HEK293 (cell line): ENCODE data around the gene ZNF10.
A peak's percentile ranks its signal among the peaks of the same experiment; 100 is the strongest.

Experiments
- CTCF ChIA-PET: fragments of 350-600 bp; formaldehyde crosslinking; extraction: SDS; loops from one replicate; lab custom pipeline; 2021; ENCODE audit warnings: antibody characterized with exemption; lab: Yijun Ruan, JAX
- POLR2A ChIA-PET: fragments of 300-600 bp; formaldehyde crosslinking; extraction: SDS; loops from one replicate; lab custom pipeline; 2020; ENCODE audit warnings: antibody characterized with exemption, inconsistent platforms; lab: Yijun Ruan, JAX
- H3K27ac ChIP-seq: fragments of 200-500 bp; sonication (Bioruptor generic); 2 replicates; pipeline ENCODE4 v1.5.1; 2014; ENCODE audit warnings: low read depth, low read length, control low read depth, inconsistent platforms; ENCODE audit errors: extremely low read depth
- H3K36me3 ChIP-seq, 2 experiments: fragments of 200-500 bp in 1 of 2; sonication (Bioruptor generic) in 1 of 2; 1 replicate in 1 of 2; 2 replicates in 1 of 2; pipeline ENCODE4 v1.5.1; 2014 to 2017; ENCODE audit warnings: inconsistent platforms in 2 of 2, low read length in 2 of 2; ENCODE audit not compliant: control insufficient read depth in 2 of 2, insufficient read depth in 1 of 2
- H3K4me1 ChIP-seq: fragments of 200-500 bp; sonication (Bioruptor generic); 2 replicates; pipeline ENCODE4 v1.5.1; 2014; ENCODE audit warnings: mild to moderate bottlenecking, low read length, inconsistent platforms; ENCODE audit not compliant: control insufficient read depth, insufficient read depth
- H3K4me3 ChIP-seq: 2 replicates; pipeline ENCODE4 v1.5.1; 2011; ENCODE audit warnings: low read depth, mild to moderate bottlenecking, control low read depth, low read length, moderate library complexity
- H3K9me3 ChIP-seq: fragments of 200-500 bp; sonication (Bioruptor generic); 2 replicates; pipeline ENCODE4 v1.5.1; 2014; ENCODE audit warnings: low read depth, low read length, inconsistent platforms; ENCODE audit not compliant: control insufficient read depth, insufficient read depth
- ATF2 ChIP-seq: fragments of 450-650 bp; formaldehyde crosslinking; IDR thresholded peaks from 2 replicates; pipeline ENCODE4 v1.5.1; 2016; ENCODE audit warnings: missing biosample characterization, missing genetic modification characterization, low read depth
- GLI4 ChIP-seq: fragments of 450-650 bp; formaldehyde crosslinking; IDR thresholded peaks from 2 replicates; pipeline ENCODE4 v1.5.1; 2016; ENCODE audit warnings: missing biosample characterization, missing genetic modification characterization
- GLIS1 ChIP-seq: fragments of 450-650 bp; formaldehyde crosslinking; IDR thresholded peaks from 2 replicates; pipeline ENCODE4 v1.5.1; 2016; ENCODE audit warnings: missing biosample characterization, missing genetic modification characterization
- MYNN ChIP-seq: fragments of 450-650 bp; formaldehyde crosslinking; IDR thresholded peaks from 2 replicates; pipeline ENCODE4 v1.5.1; 2016; ENCODE audit warnings: missing biosample characterization, missing genetic modification characterization, borderline replicate concordance
- OSR2 ChIP-seq: fragments of 450-650 bp; formaldehyde crosslinking; IDR thresholded peaks from 2 replicates; pipeline ENCODE4 v1.5.1; 2016; ENCODE audit warnings: missing biosample characterization, missing genetic modification characterization
- SCRT1 ChIP-seq: fragments of 450-650 bp; formaldehyde crosslinking; IDR thresholded peaks from 2 replicates; pipeline ENCODE4 v1.5.1; 2016; ENCODE audit warnings: missing biosample characterization, missing genetic modification characterization, borderline replicate concordance
- SCRT2 ChIP-seq: fragments of 450-650 bp; formaldehyde crosslinking; IDR thresholded peaks from 2 replicates; pipeline ENCODE4 v1.5.1; 2016; ENCODE audit warnings: missing biosample characterization, missing genetic modification characterization
- SP2 ChIP-seq: fragments of 450-650 bp; formaldehyde crosslinking; IDR thresholded peaks from 2 replicates; pipeline ENCODE4 v1.5.1; 2016; ENCODE audit warnings: missing biosample characterization, missing genetic modification characterization
- ZBTB11 ChIP-seq: fragments of 450-650 bp; formaldehyde crosslinking; conservative IDR thresholded peaks from 2 replicates; pipeline ENCODE4 v1.5.1; 2016; ENCODE audit warnings: low read depth, missing biosample characterization, missing genetic modification characterization
- ZNF155 ChIP-seq: fragments of 450-650 bp; formaldehyde crosslinking; IDR thresholded peaks from 2 replicates; pipeline ENCODE4 v1.5.1; 2016; ENCODE audit warnings: missing biosample characterization, missing genetic modification characterization
- ZNF175 ChIP-seq: fragments of 450-650 bp; formaldehyde crosslinking; IDR thresholded peaks from 2 replicates; pipeline ENCODE4 v1.5.1; 2016; ENCODE audit warnings: missing biosample characterization, missing genetic modification characterization
- ZNF274 ChIP-seq, 2 experiments: fragments of 200-500 bp in 1 of 2; fragments of 450-650 bp in 1 of 2; sonication (Bioruptor generic) in 1 of 2; formaldehyde crosslinking in 1 of 2; IDR thresholded peaks; 2 replicates each; pipeline versions ENCODE4 v1.5.1 to v1.6.1; 2014 to 2016; ENCODE audit warnings: borderline replicate concordance in 1 of 2, inconsistent platforms in 1 of 2, low read length in 1 of 2, missing biosample characterization in 1 of 2, missing genetic modification characterization in 1 of 2
- ZNF292 ChIP-seq: fragments of 450-650 bp; formaldehyde crosslinking; IDR thresholded peaks from 2 replicates; pipeline ENCODE4 v1.5.1; 2016; ENCODE audit warnings: low read depth, missing biosample characterization, missing genetic modification characterization, borderline replicate concordance
- ZNF350 ChIP-seq: fragments of 450-650 bp; formaldehyde crosslinking; IDR thresholded peaks from 2 replicates; pipeline ENCODE4 v1.5.0; 2017; ENCODE audit warnings: missing biosample characterization, mild to moderate bottlenecking, missing genetic modification characterization
- ZNF664 ChIP-seq: fragments of 450-650 bp; formaldehyde crosslinking; IDR thresholded peaks from 2 replicates; pipeline ENCODE4 v1.5.1; 2016; ENCODE audit warnings: missing biosample characterization, missing genetic modification characterization
- ZNF76 ChIP-seq: fragments of 450-650 bp; formaldehyde crosslinking; IDR thresholded peaks from 2 replicates; pipeline ENCODE4; 2016; ENCODE audit warnings: low read depth, missing biosample characterization, missing genetic modification characterization, borderline replicate concordance
- ZNF768 ChIP-seq: fragments of 450-650 bp; formaldehyde crosslinking; IDR thresholded peaks from 2 replicates; pipeline ENCODE4 v1.5.1; 2018; ENCODE audit warnings: missing biosample characterization, mild to moderate bottlenecking, missing genetic modification characterization
- ZNF777 ChIP-seq: fragments of 450-650 bp; formaldehyde crosslinking; IDR thresholded peaks from 2 replicates; pipeline ENCODE4 v1.5.1; 2017; ENCODE audit warnings: missing biosample characterization, missing genetic modification characterization, borderline replicate concordance
- ZNF785 ChIP-seq: fragments of 450-650 bp; formaldehyde crosslinking; IDR thresholded peaks from 2 replicates; pipeline ENCODE4 v1.5.1; 2016; ENCODE audit warnings: missing biosample characterization, missing genetic modification characterization
- TF ChIP-seq, protein P1 (sequence below): fragments of 450-650 bp; formaldehyde crosslinking; IDR thresholded peaks from 2 replicates; pipeline ENCODE4 v1.5.1; 2016; ENCODE audit warnings: missing biosample characterization, missing genetic modification characterization

The ZNF10 gene

DNA sequence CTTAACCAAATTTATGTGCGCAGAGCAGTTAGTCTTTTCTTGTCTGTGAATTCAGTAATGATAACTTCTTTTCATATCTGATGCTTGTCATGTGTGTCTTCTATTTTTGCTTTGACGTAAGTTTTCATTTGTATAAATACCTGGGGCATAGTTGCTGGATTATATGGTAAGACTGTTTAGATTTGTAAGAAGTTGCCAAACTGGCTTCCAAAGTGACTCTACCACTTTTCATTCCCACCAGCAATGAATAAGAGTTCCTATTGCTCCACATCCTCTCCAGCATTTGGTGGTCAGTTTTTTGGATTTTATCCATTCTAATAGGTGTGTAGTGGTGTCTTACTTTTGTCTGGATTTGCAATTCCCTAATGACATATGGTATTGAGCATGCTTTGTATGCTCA is 59.7 kb downstream of the ZNF10 start (continued):
- TF ChIP-seq ATF2 (tag by site-specific recombination): no peak
- no peak for TF ChIP-seq GLI4 (tag by site-specific recombination)
- no peak for TF ChIP-seq ZBTB11 (tag by site-specific recombination)
- TF ChIP-seq ZNF292: no peak
- TF ChIP-seq, all 188 proteins: peak for 0

DNA sequence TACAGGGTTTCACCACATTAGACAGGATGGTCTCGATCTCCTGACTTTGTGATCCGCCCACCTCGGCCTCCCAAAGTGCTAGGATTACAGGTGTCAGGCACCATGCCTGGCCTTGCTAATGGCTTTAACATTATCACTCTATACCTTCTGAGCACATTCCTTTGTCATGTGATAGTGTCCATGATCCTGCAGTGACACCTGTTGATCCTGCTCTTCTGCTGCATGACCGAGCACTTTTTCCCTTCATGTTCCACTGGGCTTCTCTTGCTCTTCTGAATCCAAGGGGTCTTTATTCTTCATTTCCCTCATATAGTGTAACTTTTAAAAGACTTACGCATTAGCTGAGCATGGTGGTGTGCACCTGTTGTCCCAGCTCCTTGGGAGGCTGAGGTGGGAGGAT is 62.4 kb downstream of the ZNF10 start:
- H3K9me3 ChIP-seq: no peaks in the 10 kb centered on the region; the same call in none of the 2 replicates
- CTCF ChIA-PET: no interaction called here
- POLR2A ChIA-PET: no interaction called here

DNA sequence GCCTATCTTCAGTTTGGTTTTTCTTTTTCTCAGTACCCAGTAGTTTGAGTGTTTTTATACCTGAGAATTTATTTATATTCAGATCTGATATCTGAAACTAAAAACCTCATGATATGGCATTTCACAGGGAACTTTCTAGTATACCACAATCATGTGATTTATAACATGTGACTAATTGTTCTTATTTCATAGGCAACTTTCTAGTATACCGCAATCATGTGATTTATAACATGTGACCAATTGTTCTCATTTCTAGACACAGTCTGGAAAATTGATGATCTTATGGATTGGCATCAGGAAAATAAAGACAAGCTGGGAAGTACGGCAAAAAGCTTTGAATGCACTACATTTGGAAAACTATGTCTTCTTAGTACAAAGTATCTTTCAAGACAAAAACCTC is 71.5 kb downstream of the ZNF10 start:
- H3K36me3 ChIP-seq: peaks cover 0 to 30% of the 10 kb centered on the region in 2 experiments
- CTCF ChIA-PET: no interaction called here
- H3K27ac ChIP-seq: no peak overlapping the region
- H3K9me3 ChIP-seq: no peaks in the 10 kb centered on the region
- POLR2A ChIA-PET: no interaction called here
- TF ChIP-seq ZNF777 (no peak), ZNF155 (tag by site-specific recombination) (no peak)
- TF ChIP-seq, protein P1, sequence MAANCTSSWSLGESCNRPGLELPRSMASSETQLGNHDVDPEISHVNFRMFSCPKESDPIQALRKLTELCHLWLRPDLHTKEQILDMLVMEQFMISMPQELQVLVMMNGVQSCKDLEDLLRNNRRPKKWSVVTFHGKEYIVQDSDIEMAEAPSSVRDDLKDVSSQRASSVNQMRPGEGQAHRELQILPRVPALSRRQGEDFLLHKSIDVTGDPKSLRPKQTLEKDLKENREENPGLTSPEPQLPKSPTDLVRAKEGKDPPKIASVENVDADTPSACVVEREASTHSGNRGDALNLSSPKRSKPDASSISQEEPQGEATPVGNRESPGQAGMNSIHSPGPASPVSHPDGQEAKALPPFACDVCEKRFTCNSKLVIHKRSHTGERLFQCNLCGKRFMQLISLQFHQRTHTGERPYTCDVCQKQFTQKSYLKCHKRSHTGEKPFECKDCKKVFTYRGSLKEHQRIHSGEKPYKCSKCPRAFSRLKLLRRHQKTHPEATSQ (tag by site-specific recombination): no peak
- no peak overlapping the region for H3K4me3 ChIP-seq
- H3K4me1 ChIP-seq: no peaks in the 10 kb centered on the region

More for the DNA sequence above, 62.4 kb downstream of the ZNF10 start:
- Histone ChIP-seq H3K4me1 (no peaks in the 10 kb centered on the region), H3K27ac (no peak overlapping the region), H3K4me3 (no peak overlapping the region), H3K36me3 (peaks cover 81 to 83% of the 10 kb centered on the region in 2 experiments)
- TF ChIP-seq GLIS1 (tag by site-specific recombination): no peak
- peak; percentile 39; the same call in 1 of the 2 replicates for TF ChIP-seq SCRT1
- TF ChIP-seq SCRT2 (tag by site-specific recombination): peak; percentile 90

- no peak overlapping the region for H3K27ac ChIP-seq
- no peaks in the 10 kb centered on the region for H3K9me3 ChIP-seq
- peaks cover 0 to 30% of the 10 kb centered on the region in 2 experiments; a peak in 2 of 3 replicates for H3K36me3 ChIP-seq
- H3K4me1 ChIP-seq: no peaks in the 10 kb centered on the region
- CTCF ChIA-PET: no interaction called here
- no peak overlapping the region for H3K4me3 ChIP-seq
- POLR2A ChIA-PET: interaction anchor here (0.6 to 0.7 kb wide), 2 partner anchors 123 to 247 kb away, joined by 3 to 4 read pairs; partner anchors contain the start of gene ZNF605
- TF ChIP-seq MYNN (tag by site-specific recombination): no peak
- TF ChIP-seq ZNF175 (tag by site-specific recombination): no peak
- TF ChIP-seq ZNF76 (tag by site-specific recombination): no peak
- TF ChIP-seq ZNF274 (IDR thresholded peaks at IDR 0.05; ENCODE audit: low read length): peak; percentile 15; the same call in 1 of the 2 replicates
- peak; percentile 97; the same call in 1 of the 2 replicates for TF ChIP-seq ZNF274 (tag by site-specific recombination; IDR thresholded peaks at IDR 0.05; ENCODE audit: borderline replicate concordance)
- no peak for TF ChIP-seq SP2
- TF ChIP-seq ZNF350: no peak
- TF ChIP-seq ZNF768 (tag by site-specific recombination): no peak
- no peak for TF ChIP-seq OSR2
- no peak for TF ChIP-seq ZNF664 (tag by site-specific recombination)
- TF ChIP-seq ZNF785: no peak
Observed at GRCh38 chr12:133202493-133203343, 72.3 kb downstream of the ZNF10 start.
